BE2C (cell line): ENCODE results near the gene ZSCAN10.

Source experiments
- DNase-seq: peaks from one replicate; pipeline ENCODE4 v3.0.0-alpha.2; 2020
- H3K27me3 ChIP-seq: fragments of 250-450 bp; sonication (Bioruptor Pico); 2 replicates; pipeline ENCODE4 v1.5.1; 2020; ENCODE audit warnings: mild to moderate bottlenecking
- H3K36me3 ChIP-seq: fragments of 250-450 bp; sonication (Bioruptor Pico); 2 replicates; pipeline ENCODE4 v1.5.1; 2020; ENCODE audit warnings: mild to moderate bottlenecking
- H3K4me1 ChIP-seq: fragments of 250-450 bp; sonication (Bioruptor Pico); 2 replicates; pipeline ENCODE4 v1.5.1; 2020
- H3K4me3 ChIP-seq: 2 replicates; pipeline ENCODE4 v1.5.1; 2011; ENCODE audit warnings: low read depth, low read length
- H3K9me3 ChIP-seq: fragments of 250-450 bp; sonication (Bioruptor Pico); 2 replicates; pipeline ENCODE4 v1.5.1; 2020
- TF ChIP-seq, protein P1 (sequence below): IDR thresholded peaks from 2 replicates; pipeline ENCODE4 v1.5.1; 2012; ENCODE audit warnings: mild to moderate bottlenecking, low read depth, low read length

ZSCAN10 gene

DNA sequence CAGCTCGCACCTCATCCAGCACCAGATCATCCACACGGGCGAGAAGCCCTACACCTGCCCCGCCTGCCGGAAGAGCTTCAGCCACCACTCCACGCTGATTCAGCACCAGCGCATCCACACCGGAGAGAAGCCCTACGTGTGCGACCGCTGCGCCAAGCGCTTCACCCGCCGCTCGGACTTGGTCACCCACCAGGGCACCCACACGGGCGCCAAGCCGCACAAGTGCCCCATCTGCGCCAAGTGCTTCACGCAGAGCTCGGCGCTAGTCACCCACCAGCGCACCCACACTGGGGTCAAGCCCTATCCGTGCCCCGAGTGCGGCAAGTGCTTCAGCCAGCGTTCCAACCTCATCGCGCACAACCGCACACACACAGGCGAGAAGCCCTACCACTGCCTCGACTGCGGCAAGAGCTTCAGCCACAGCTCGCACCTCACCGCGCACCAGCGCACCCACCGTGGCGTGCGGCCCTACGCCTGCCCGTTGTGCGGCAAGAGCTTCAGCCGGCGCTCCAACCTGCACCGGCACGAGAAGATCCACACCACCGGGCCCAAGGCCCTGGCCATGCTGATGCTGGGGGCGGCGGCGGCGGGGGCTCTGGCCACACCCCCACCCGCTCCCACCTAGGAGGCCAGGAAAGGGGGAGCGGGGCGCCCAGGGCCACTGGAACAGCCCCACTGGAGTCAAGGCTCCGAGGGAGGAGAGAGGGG lies 20.8 kb upstream of the ZSCAN10 start:
- TF ChIP-seq, protein P1, sequence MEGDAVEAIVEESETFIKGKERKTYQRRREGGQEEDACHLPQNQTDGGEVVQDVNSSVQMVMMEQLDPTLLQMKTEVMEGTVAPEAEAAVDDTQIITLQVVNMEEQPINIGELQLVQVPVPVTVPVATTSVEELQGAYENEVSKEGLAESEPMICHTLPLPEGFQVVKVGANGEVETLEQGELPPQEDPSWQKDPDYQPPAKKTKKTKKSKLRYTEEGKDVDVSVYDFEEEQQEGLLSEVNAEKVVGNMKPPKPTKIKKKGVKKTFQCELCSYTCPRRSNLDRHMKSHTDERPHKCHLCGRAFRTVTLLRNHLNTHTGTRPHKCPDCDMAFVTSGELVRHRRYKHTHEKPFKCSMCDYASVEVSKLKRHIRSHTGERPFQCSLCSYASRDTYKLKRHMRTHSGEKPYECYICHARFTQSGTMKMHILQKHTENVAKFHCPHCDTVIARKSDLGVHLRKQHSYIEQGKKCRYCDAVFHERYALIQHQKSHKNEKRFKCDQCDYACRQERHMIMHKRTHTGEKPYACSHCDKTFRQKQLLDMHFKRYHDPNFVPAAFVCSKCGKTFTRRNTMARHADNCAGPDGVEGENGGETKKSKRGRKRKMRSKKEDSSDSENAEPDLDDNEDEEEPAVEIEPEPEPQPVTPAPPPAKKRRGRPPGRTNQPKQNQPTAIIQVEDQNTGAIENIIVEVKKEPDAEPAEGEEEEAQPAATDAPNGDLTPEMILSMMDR, result no peak
- no peak for DNase-seq
- Histone ChIP-seq H3K9me3 (no peaks in the 10 kb centered on the region), H3K36me3 (peaks cover 21% of the 10 kb centered on the region), H3K4me3 (no peak overlapping the region), H3K27me3 (no peaks in the 10 kb centered on the region), H3K4me1 (no peaks in the 10 kb centered on the region)

DNA sequence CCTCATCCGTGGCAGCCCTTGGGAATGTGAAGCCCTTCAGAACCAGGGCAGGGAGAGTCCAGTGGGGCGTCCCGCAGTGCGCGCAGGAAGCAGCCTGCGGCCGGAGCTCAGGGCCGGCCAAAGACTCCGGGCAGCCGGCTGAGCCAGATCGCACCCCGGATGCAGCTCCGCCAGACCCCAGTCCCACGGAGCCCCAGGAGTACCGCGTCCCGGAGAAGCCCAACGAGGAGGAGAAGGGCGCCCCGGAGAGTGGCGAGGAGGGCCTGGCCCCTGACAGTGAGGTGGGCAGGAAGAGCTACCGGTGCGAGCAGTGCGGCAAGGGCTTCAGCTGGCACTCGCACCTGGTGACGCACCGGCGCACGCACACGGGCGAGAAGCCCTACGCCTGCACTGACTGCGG lies 20.2 kb upstream of the ZSCAN10 start:
- H3K36me3 ChIP-seq, result peaks cover 21% of the 10 kb centered on the region
- no peaks in the 10 kb centered on the region for H3K27me3 ChIP-seq
- no peaks in the 10 kb centered on the region for H3K4me1 ChIP-seq
- TF ChIP-seq, protein P1, result no peak
- H3K4me3 ChIP-seq, result no peak overlapping the region
- DNase-seq, result no peak
- H3K9me3 ChIP-seq, result no peaks in the 10 kb centered on the region

DNA sequence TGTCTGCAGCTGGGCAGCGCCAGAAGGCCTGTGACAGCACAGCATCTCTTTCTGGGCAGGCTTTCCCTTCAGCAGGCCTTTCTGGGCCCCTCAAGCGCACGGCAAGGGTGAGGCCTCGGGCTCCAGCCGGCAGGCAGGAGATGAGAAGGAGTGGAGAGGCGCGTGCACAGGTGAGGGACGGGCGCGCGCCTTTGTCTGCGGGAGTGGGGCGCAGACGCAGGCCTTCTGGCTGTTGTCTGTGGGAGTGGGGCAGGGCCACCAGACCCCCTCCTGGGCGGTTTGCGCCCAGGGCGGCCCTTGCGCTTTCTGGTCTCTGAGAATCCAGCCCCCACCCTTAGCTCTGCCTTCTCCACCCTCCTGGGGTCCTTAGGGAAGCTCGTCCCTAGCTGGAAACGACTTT lies 19.8 kb upstream of the ZSCAN10 start:
- no peak for DNase-seq
- Histone ChIP-seq H3K4me1 (no peaks in the 10 kb centered on the region; the same call in 1 of the 2 replicates), H3K9me3 (no peaks in the 10 kb centered on the region), H3K27me3 (no peaks in the 10 kb centered on the region), H3K36me3 (peaks cover 21% of the 10 kb centered on the region), H3K4me3 (no peak overlapping the region)
- TF ChIP-seq, protein P1, result no peak

DNA sequence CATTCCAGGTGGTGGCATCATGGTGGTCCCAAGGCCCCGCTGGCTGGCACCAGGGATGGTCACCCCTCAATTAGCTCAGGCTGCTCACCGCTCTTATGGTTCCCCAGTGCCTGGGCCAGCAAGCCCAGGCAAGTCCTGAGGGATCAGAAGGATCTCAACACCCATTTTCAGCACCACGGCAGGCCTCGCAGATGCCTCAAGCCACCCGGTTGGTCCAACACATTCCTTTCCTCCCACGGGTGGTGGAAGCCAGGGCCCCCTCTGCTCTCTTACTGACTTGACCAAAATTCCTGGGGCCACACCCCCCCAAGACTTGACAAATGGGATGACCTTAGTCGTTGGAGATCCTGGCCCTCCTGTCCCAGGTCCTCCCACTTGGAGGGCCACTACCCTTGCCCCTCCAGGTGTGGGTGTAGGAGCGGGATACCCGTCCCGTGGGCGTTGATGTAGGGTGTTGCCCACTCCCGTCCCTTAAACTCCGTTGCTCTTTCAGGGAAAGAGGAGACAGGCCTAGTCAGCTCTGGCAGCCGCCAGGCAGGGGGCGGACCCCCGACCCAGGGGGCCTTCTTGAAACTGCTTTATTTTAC lies 19.2 kb upstream of the ZSCAN10 start:
- H3K9me3 ChIP-seq, result no peaks in the 10 kb centered on the region
- peaks cover 21% of the 10 kb centered on the region for H3K36me3 ChIP-seq
- no peaks in the 10 kb centered on the region; the same call in 1 of the 2 replicates for H3K4me1 ChIP-seq
- H3K4me3 ChIP-seq, result no peak overlapping the region
- DNase-seq, result no peak
- TF ChIP-seq, protein P1, result no peak
- no peaks in the 10 kb centered on the region for H3K27me3 ChIP-seq

DNA sequence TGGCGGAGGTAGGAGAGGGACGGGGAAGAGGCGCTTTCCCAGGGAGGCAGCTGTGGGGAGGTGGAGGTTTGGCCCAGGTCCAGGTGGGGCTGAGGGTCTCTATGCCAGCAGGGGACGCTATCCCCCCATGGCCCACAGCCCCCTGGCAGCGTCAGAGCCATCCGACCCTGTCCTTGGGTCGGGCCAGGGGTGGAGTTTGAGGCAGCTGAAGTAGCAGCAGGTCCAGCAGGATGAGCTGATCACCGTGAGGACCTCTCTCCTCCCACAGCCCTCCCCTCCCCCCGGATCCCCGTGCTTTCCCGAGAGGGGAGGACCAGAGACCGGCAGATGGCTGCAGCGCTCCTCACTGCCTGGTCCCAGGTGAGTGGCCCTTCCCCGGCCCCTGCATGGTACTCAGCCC lies 16.5 kb upstream of the ZSCAN10 start:
- no peaks in the 10 kb centered on the region for H3K9me3 ChIP-seq
- TF ChIP-seq, protein P1, result peak; percentile 28
- H3K4me1 ChIP-seq, result no peaks in the 10 kb centered on the region; the same call in 1 of the 2 replicates
- H3K4me3 ChIP-seq, result no peak overlapping the region
- no peak for DNase-seq
- H3K36me3 ChIP-seq, result peaks cover 21% of the 10 kb centered on the region
- no peaks in the 10 kb centered on the region for H3K27me3 ChIP-seq

DNA sequence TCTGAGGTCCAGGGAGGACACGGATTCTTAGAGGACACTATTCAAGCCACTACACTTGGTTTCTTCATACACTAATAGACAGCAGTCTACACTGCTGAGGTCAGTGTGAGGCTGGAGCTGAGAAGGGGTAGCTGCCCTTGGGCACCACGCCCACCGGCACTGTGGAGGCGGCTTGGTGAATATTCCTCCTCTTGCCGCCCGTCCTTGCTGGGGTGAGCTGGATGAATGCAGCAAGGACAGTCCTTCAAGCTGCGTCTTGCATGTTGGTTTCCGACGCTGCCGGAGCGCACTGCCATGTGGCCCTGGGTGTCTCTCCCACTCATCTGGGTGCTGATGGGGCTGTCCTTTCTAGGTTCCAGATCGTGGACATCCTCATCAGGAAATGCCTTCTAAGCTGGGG lies 15.9 kb upstream of the ZSCAN10 start:
- peaks cover 19% of the 10 kb centered on the region for H3K36me3 ChIP-seq
- no peaks in the 10 kb centered on the region for H3K27me3 ChIP-seq
- H3K4me1 ChIP-seq, result no peaks in the 10 kb centered on the region; the same call in 1 of the 2 replicates
- DNase-seq, result no peak
- H3K9me3 ChIP-seq, result no peaks in the 10 kb centered on the region
- TF ChIP-seq, protein P1, result no peak
- H3K4me3 ChIP-seq, result no peak overlapping the region
